GM18502 (cell line): ENCODE measurements around the gene LHX2.

Source experiments
- ATAC-seq: cut with Tn5 transposase; IDR thresholded peaks from one replicate; pipeline ENCODE4 v1.9.1; 2021; ENCODE audit warnings: mild to moderate bottlenecking; ENCODE audit not compliant: unreplicated experiment, poor library complexity

LHX2 gene

GRCh38 chr9:124024107-124024506, 12.5 kb downstream of the LHX2 start:
- ATAC-seq: no peak

- no peak for ATAC-seq
Measured at GRCh38 chr9:124029617-124030016, 18.0 kb downstream of the LHX2 start.

GRCh38 chr9:124030969-124031451, 19.4 kb downstream of the LHX2 start:
- no peak for ATAC-seq

GRCh38 chr9:124032247-124032646, 20.7 kb downstream of the LHX2 start:
- ATAC-seq: no peak

GRCh38 chr9:124033348-124033747, 21.8 kb downstream of the LHX2 start:
- no peak for ATAC-seq

GRCh38 chr9:124033967-124034366, 22.4 kb downstream of the LHX2 start:
- no peak for ATAC-seq

- ATAC-seq: no peak
Measured at GRCh38 chr9:124035001-124035650, 23.6 kb downstream of the LHX2 start.

- ATAC-seq: no peak
Measured at GRCh38 chr9:124036578-124036977, 25.0 kb downstream of the LHX2 start.

GRCh38 chr9:124037790-124038189, 26.2 kb downstream of the LHX2 start:
- no peak for ATAC-seq

GRCh38 chr9:124038239-124038638, 26.7 kb downstream of the LHX2 start:
- ATAC-seq: no peak

GRCh38 chr9:124038790-124039633, 27.4 kb downstream of the LHX2 start:
- ATAC-seq: no peak

GRCh38 chr9:124040186-124040931, 28.8 kb downstream of the LHX2 start:
- no peak for ATAC-seq

GRCh38 chr9:124040935-124041816, 29.6 kb downstream of the LHX2 start:
- ATAC-seq: no peak

GRCh38 chr9:124041817-124042116, 30.2 kb downstream of the LHX2 start:
- no peak for ATAC-seq

- ATAC-seq: no peak
Measured at GRCh38 chr9:124042201-124042721, 30.7 kb downstream of the LHX2 start.

- ATAC-seq: no peak
Measured at GRCh38 chr9:124044448-124044847, 32.9 kb downstream of the LHX2 start.

- ATAC-seq: no peak
Measured at GRCh38 chr9:124045076-124045829, 33.7 kb downstream of the LHX2 start.

- ATAC-seq: no peak
Measured at GRCh38 chr9:124045830-124046177, 34.2 kb downstream of the LHX2 start.

- ATAC-seq: no peak
Measured at GRCh38 chr9:124046189-124046588, 34.6 kb downstream of the LHX2 start.
